AG04449 (cell line): ENCODE measurements around the gene INPP5D.

Experiments used
- CTCF ChIA-PET: fragments of 350-600 bp; formaldehyde crosslinking; extraction: SDS; loops from one replicate; lab custom pipeline; 2021; ENCODE audit warnings: antibody characterized with exemption; lab: Yijun Ruan, JAX
- POLR2A ChIA-PET: fragments of 400-600, 350-600 bp; formaldehyde crosslinking; extraction: SDS; loops from one replicate; lab custom pipeline; 2020; ENCODE audit warnings: antibody characterized with exemption, inconsistent platforms; lab: Yijun Ruan, JAX
- DNase-seq: peaks from one replicate; pipeline ENCODE4 v3.0.0-alpha.2; 2010; ENCODE audit warnings: low read depth, low spot score
- H3K4me3 ChIP-seq: 2 replicates; pipeline ENCODE4 v1.5.1; 2011; ENCODE audit warnings: low read depth, mild to moderate bottlenecking, control low read depth, low read length
- TF ChIP-seq, protein P1 (sequence below): IDR thresholded peaks from one replicate; pipeline ENCODE4 v1.5.1; 2011; ENCODE audit warnings: mild to moderate bottlenecking, moderate library complexity, low read length, control low read depth, inconsistent platforms; ENCODE audit not compliant: insufficient read depth; ENCODE audit errors: missing control alignments

INPP5D gene

DNA sequence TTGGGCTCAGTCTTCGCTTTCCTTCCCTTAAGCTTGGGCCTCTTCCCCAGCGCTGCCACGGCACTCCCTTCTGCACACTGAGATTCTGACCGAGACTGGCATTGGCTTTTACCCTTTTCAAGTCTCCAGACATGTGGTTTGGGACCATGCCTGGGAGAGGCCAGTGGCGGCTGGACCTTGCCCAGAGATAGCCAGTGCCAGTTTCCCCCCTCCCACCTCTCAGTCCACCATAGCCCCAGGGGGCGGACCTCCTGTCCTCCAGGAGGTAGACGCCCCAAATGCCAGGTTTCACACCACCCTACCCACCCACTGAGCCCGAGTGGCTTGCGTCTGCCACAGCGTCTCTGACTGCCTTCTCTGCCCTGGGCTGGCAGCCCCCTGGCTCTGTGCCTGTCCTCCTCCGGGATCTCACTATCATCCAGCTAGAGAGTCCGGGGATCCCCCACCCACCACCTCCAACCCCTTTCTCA is 47.7 kb downstream of the INPP5D start:
- no peak for DNase-seq
- ChIA-PET POLR2A (no interaction called here), CTCF (no interaction called here)
- no peak overlapping the region for H3K4me3 ChIP-seq
- TF ChIP-seq, protein P1, sequence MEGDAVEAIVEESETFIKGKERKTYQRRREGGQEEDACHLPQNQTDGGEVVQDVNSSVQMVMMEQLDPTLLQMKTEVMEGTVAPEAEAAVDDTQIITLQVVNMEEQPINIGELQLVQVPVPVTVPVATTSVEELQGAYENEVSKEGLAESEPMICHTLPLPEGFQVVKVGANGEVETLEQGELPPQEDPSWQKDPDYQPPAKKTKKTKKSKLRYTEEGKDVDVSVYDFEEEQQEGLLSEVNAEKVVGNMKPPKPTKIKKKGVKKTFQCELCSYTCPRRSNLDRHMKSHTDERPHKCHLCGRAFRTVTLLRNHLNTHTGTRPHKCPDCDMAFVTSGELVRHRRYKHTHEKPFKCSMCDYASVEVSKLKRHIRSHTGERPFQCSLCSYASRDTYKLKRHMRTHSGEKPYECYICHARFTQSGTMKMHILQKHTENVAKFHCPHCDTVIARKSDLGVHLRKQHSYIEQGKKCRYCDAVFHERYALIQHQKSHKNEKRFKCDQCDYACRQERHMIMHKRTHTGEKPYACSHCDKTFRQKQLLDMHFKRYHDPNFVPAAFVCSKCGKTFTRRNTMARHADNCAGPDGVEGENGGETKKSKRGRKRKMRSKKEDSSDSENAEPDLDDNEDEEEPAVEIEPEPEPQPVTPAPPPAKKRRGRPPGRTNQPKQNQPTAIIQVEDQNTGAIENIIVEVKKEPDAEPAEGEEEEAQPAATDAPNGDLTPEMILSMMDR, result no peak

DNA sequence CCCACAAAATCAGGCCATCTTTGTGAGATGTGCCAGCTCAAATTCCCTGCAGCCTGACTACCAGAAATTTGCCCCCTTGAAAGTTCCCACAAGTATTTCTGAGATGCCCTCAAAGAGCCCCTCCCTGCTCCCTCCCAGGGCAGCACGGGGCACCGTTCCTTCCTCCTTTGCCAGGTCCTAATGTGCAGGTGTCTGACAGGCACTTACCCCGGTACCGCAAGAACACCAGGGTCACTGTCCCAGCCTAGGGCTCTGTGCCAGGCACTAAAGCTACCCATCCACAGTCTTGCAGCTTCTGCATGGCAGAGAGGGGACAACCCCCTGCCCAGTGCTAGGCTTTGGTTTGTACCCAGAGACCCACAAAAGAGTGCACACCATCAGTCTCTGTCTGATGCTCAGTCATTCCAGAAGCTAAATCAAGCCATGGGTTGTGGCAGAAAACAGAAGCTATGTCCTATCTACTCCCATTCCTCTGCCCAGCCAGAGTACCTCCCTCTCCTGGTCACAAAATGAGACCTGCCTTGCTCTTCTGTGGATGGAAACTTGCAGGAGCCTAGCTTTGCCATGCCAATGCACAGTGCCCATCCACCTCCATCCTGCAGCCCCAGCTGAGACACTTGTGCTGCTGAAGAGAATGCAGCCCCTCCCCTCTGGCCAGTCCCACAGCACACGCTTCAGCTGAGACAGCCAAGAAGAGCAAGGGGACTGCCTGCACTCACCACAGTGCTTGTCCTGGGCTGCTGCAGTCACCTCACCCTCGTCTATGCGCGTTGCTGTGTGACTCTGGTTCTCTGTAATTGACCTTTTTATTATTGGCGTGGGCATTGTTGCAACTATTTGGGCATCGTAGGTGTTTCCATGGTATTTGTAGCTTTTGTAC is 48.7 kb downstream of the INPP5D start:
- no peak overlapping the region for H3K4me3 ChIP-seq
- POLR2A ChIA-PET, result no interaction called here
- TF ChIP-seq, protein P1, result no peak
- CTCF ChIA-PET, result interaction anchor here (0.7 kb wide), 2 partner anchors 12 to 130 kb away, joined by 3 read pairs; no protein-coding TSS in a partner anchor
- DNase-seq, result no peak

DNA sequence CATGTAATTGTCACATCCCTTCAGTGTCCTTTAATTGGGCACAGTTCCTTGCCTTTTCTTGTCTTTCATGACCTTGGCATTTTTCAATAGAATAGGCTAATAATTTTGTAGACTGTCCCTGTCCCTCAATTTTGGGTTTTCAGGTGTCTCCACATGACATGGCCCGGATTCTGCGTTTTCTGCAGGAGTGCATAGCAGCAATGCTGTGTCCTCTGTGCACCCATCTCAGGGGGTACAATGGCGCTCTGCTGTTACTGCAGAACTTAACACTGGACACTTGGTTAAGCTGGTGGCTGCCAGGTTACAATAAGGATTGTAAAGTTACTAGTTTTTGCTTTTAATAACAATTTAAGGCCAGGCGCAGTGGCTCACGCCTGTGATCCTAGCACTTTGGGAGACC is 51.3 kb downstream of the INPP5D start:
- CTCF ChIA-PET, result no interaction called here
- H3K4me3 ChIP-seq, result no peak overlapping the region
- POLR2A ChIA-PET, result no interaction called here
- TF ChIP-seq, protein P1, result no peak
- DNase-seq, result no peak

DNA sequence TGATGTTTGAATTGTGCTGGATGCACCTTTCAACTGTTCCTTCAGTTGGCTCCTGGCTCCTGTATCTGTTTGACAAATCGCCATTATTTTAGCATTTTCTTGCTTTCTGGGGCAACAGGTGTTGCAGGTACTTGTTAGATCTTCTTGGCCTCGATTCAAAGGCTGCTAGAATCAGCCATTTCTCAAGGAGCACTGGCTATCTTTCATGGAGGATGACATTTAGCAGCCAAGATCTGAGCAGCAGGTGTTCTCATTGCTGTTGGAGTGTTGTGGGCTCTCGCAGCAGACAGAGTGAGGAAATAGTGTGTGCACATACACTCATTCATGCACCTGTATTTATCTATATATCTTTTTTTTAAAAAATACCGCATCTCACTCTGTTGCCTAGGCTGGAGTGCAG is 52.2 kb downstream of the INPP5D start:
- DNase-seq, result no peak
- H3K4me3 ChIP-seq, result no peak overlapping the region
- POLR2A ChIA-PET, result no interaction called here
- TF ChIP-seq, protein P1, result no peak
- CTCF ChIA-PET, result no interaction called here

DNA sequence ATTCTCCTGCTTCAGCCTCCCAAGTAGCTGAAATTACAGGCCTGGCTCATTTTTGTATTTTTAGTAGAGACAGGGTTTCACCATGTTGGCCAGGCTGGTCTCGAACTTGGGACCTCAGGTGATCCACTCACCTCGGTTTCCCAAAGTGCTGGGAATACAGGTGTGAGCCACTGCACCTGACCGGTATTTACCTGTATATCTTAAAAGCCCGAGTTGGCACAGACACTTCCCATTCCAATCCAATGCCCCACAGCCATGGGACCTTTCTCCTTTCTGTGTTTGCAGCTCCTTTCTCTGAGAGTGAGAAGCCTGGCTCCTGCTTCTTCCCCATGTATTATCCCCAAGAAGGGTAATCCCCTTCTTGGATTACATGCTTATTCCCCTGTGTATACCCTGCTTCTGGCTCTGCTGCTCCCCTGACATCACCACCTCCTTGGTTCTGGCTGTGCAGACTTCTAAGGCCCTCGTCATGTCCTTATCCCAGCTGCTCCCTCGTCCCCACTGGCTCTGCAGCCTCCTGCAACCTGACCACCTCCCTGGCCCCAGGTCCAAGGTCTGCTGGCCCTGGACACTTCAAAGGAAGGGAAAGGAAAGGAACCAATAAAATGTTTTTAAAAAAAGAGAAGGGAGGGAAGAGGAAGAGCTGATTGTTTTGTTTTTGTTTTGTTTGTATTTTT is 52.8 kb downstream of the INPP5D start:
- POLR2A ChIA-PET, result no interaction called here
- DNase-seq, result no peak
- H3K4me3 ChIP-seq, result no peak overlapping the region
- CTCF ChIA-PET, result no interaction called here
- TF ChIP-seq, protein P1, result no peak

DNA sequence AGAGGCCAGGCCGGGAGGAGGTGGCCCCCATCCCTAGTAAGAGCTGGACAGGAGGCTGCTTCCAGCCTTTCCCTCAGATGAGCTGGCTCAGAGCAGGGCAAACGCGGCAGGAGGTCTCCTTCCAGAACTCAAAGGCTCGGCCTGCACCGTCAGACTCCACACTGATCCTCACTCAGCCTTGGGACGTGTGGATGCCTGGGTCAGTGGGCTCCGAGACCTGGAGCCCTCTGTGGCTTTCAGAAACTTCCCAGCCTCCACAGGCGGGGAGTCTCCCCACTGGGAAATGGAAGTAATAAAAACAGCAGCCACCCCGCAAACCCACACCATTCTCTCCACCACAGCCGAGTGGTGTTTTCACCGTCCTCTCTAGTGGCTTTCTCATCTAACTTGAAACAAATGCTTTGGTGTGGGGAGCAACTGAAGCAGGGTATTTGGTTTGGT is 54.3 kb downstream of the INPP5D start:
- TF ChIP-seq, protein P1, result no peak
- H3K4me3 ChIP-seq, result no peak overlapping the region
- no peak for DNase-seq
- CTCF ChIA-PET, result no interaction called here
- POLR2A ChIA-PET, result no interaction called here
